ENCODE data around the gene PDZRN3.

DNA sequence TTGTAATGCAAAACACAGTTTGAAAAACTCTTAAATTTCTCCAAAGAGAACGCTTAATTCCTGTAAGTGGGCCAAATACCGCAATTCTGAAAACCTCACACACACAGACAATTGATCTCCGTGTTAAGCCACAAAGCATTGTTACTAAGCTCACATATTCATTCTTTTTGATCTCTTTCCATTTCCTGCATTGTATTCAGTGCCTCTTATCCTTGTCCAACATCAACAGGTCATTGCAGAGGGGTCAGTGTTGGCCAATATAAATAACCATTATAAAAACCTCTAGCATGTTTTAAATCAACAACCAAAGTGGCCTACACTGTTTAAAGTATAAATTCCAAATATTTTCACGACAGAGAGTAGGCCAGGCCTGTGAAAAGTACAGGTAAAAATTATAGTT lies 171.1 kb downstream of the PDZRN3 start:
- TF ChIP-seq NFRKB (IDR thresholded peaks at IDR 0.05) (no peak), FOXM1 (IDR thresholded peaks at IDR 0.05; ENCODE audit: borderline replicate concordance) (no peak), FOXK2 (IDR thresholded peaks at IDR 0.05) (no peak)
